ES-I3 (cell line): ENCODE data around the gene MRPL44.
"Not testable (repeated sequence)": the region's sequence is repeated elsewhere in the genome, so short reads cannot be mapped to it uniquely, and the experiment has no call there.

Experiments used
- H3K36me3 ChIP-seq: 2 replicates; pipeline ENCODE4 v1.6.1; 2013; ENCODE audit warnings: mild to moderate bottlenecking, low read length, control low read depth, moderate library complexity; ENCODE audit not compliant: insufficient read depth
- H3K4me1 ChIP-seq: 2 replicates; pipeline ENCODE4 v1.6.1; 2013; ENCODE audit warnings: mild to moderate bottlenecking, control low read depth, low read length; ENCODE audit not compliant: insufficient read depth
- H3K9ac ChIP-seq: 2 replicates; pipeline ENCODE4 v1.6.1; 2013; ENCODE audit warnings: low read depth, mild to moderate bottlenecking, low read length, moderate library complexity
- H3K9me3 ChIP-seq: 2 replicates; pipeline ENCODE4 v1.6.1; 2013; ENCODE audit warnings: mild to moderate bottlenecking, low read length, moderate library complexity; ENCODE audit not compliant: control insufficient read depth, insufficient read depth

Gene MRPL44

GRCh38 chr2:223995569-223995968 lies 38.3 kb downstream of the MRPL44 start:
- Histone ChIP-seq H3K9me3 (no peaks in the 10 kb centered on the region), H3K9ac (no peak overlapping the region), H3K36me3 (peaks cover 13% of the 10 kb centered on the region; the same call in 1 of the 2 replicates), H3K4me1 (0 out of 2 replicates have a peak, but pooled peaks cover 3% of the 10 kb centered on the region)

DNA sequence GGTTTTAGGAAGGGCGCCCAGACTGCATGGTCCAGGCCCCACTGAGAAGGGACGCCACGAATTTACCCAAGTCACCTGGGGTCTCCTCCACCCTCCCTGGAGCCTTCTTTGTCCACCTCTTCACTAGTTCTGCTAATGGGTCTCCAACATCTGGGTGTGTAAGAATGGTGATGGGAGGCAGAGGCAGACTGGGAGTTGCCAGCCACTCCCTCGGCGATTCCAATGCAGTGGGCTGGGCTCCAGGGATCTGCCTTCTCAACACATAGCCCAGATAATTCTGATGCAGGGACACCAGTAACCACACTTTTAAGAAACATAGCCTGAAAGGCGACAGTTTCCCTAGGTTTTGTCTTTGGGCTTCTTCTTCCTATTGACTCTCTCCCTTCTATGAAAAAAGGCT lies 39.1 kb downstream of the MRPL44 start:
- H3K9me3 ChIP-seq: no peaks in the 10 kb centered on the region
- peaks cover 13% of the 10 kb centered on the region; the same call in 1 of the 2 replicates for H3K36me3 ChIP-seq
- 0 out of 2 replicates have a peak, but pooled peaks cover 3% of the 10 kb centered on the region for H3K4me1 ChIP-seq
- no peak overlapping the region for H3K9ac ChIP-seq

- 0 out of 2 replicates have a peak, but pooled peaks cover 3% of the 10 kb centered on the region for H3K4me1 ChIP-seq
- peaks cover 13% of the 10 kb centered on the region; the same call in 1 of the 2 replicates for H3K36me3 ChIP-seq
- no peaks in the 10 kb centered on the region for H3K9me3 ChIP-seq
- H3K9ac ChIP-seq: no peak overlapping the region
Measured at GRCh38 chr2:223997938-223998337, 40.7 kb downstream of the MRPL44 start.

GRCh38 chr2:223998948-223999347 lies 41.7 kb downstream of the MRPL44 start:
- H3K4me1 ChIP-seq: 0 out of 2 replicates have a peak, but pooled peaks cover 4% of the 10 kb centered on the region
- no peaks in the 10 kb centered on the region for H3K9me3 ChIP-seq
- no peak overlapping the region for H3K9ac ChIP-seq
- H3K36me3 ChIP-seq: peaks cover 13% of the 10 kb centered on the region; the same call in 1 of the 2 replicates

- no peaks in the 10 kb centered on the region for H3K9me3 ChIP-seq
- H3K4me1 ChIP-seq: 0 out of 2 replicates have a peak, but pooled peaks cover 7% of the 10 kb centered on the region
- H3K36me3 ChIP-seq: peaks cover 14% of the 10 kb centered on the region; the same call in 1 of the 2 replicates
- no peak overlapping the region for H3K9ac ChIP-seq
Measured at GRCh38 chr2:223999862-224000261, 42.6 kb downstream of the MRPL44 start.

- peaks cover 11% of the 10 kb centered on the region; the same call in 1 of the 2 replicates for H3K36me3 ChIP-seq
- H3K9ac ChIP-seq, H3K4me1 ChIP-seq, H3K9me3 ChIP-seq: not testable (repeated sequence)
Measured at GRCh38 chr2:224000662-224001061, 43.4 kb downstream of the MRPL44 start.

DNA sequence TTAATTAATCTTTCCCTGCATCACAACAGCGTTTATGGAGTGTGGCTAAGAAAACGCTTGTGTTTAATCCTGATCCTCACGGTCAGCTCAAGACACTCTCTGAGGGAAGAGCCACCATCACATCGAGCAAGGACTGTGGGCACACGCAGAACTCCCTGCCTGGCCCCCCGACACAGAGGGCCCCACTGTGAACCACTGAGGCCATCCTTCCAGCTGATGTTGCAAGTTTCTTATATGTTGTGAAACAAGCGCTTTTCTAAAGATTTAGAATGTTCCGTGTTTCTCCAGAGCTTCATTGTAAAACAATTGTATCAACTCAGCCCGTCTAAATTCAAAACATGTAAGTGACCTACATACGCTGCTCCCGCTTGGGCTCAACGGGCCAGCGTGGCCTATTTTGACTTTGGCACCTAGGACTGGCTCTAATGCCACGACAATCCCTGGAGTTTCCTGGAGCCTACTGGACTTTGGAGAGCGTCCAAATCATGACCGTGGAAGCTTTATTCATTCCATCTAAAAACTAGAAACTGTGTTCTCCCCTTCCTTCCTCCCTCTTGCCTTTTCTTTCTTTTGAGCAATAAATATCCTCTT lies 46.9 kb downstream of the MRPL44 start:
- H3K36me3 ChIP-seq: peaks cover 8% of the 10 kb centered on the region; the same call in 1 of the 2 replicates

GRCh38 chr2:224008702-224009261 lies 51.5 kb downstream of the MRPL44 start:
- peaks cover 24% of the 10 kb centered on the region for H3K4me1 ChIP-seq
- H3K9ac ChIP-seq: no peak overlapping the region
- 0 out of 2 replicates have a peak, but pooled peaks cover 3% of the 10 kb centered on the region for H3K36me3 ChIP-seq
- H3K9me3 ChIP-seq: no peaks in the 10 kb centered on the region

More for the DNA sequence above, 46.9 kb downstream of the MRPL44 start:
- Histone ChIP-seq H3K9me3 (no peaks in the 10 kb centered on the region), H3K4me1 (peaks cover 10% of the 10 kb centered on the region; the same call in 1 of the 2 replicates), H3K9ac (no peak overlapping the region)

DNA sequence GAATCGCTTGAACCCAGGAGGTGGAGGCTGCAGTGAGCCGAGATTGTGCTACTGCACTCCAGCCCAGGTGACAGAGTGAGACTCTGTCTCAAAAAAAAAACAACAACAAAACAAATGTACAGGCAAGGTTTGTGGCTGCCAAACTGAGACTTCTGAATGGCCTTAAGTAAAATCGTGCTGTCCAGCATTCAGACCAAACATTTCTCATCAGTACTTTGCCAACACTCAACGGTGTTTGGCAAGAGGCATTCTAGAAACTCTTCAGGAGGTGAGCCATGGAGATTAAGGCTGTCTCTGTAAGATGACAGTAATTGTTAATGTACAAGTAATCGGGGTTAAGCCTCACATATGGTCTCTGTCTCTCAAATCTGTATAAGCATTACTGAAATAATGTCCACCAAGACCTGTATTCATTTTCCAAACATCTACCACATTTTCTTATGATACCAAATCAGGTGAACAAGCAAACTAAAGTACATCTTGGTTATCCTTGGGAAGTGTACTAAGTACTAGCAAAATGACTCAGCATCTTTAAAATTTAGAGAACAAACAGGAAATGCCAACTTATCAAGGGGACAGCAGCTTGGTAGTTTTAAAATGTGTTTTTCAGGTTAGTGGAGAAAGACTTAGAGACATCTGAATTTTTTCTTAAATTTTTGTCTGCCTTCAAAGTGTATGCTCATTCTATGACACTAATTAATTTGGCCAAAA lies 52.5 kb downstream of the MRPL44 start:
- Histone ChIP-seq H3K9ac (no peak overlapping the region), H3K36me3 (no peaks in the 10 kb centered on the region), H3K4me1 (peaks cover 20% of the 10 kb centered on the region), H3K9me3 (no peaks in the 10 kb centered on the region)

- Histone ChIP-seq H3K9me3 (no peaks in the 10 kb centered on the region), H3K36me3 (no peaks in the 10 kb centered on the region), H3K4me1 (peaks cover 20% of the 10 kb centered on the region), H3K9ac (no peak overlapping the region)
Measured at GRCh38 chr2:224011837-224012236, 54.6 kb downstream of the MRPL44 start.

DNA sequence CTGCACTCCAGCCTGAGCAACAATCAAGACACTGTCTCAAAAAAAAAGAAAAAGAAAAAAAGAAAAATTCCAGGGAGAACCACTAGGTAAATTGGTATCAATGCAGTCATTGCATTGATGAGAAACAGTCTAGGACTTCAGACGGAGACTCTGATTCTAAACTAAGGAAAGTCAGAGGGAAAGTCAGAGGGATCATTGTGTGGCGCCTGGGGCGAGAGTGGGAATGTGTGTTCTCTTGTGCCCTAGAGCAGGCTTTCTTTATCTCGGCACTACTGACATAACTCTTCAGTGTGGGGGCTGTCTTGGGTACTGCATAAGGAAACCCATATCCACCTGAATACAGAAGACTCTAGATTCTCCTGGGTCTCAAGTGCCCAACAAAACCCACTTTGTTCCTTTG lies 57.1 kb downstream of the MRPL44 start:
- Histone ChIP-seq H3K36me3 (no peaks in the 10 kb centered on the region), H3K4me1 (peaks cover 16% of the 10 kb centered on the region), H3K9ac (no peak overlapping the region), H3K9me3 (no peaks in the 10 kb centered on the region)

- Histone ChIP-seq H3K36me3 (no peaks in the 10 kb centered on the region), H3K4me1 (no peaks in the 10 kb centered on the region), H3K9me3 (no peaks in the 10 kb centered on the region), H3K9ac (no peak overlapping the region)
Measured at GRCh38 chr2:224016963-224017362, 59.7 kb downstream of the MRPL44 start.
